DOHH2 (cell line): ENCODE measurements around the gene SBNO2.

Experiments
- H3F3A ChIP-seq: fragments of 200-600 bp; sonication (generic), shearing (Covaris generic); 2 replicates; pipeline ENCODE4 v1.6.0; 2016; ENCODE audit warnings: antibody characterized with exemption, mild to moderate bottlenecking; ENCODE audit not compliant: control insufficient read depth, insufficient read depth
- H3K27ac ChIP-seq: fragments of 200-600 bp; sonication (generic); 2 replicates; pipeline ENCODE4 v1.5.1; 2014; ENCODE audit warnings: low read depth, mild to moderate bottlenecking, low read length, moderate library complexity
- H3K27me3 ChIP-seq: fragments of 200-600 bp; sonication (generic); 2 replicates; pipeline ENCODE4 v1.6.1; 2014; ENCODE audit warnings: mild to moderate bottlenecking, low read length, mixed read lengths; ENCODE audit not compliant: control insufficient read depth
- H3K36me3 ChIP-seq: fragments of 200-600 bp; sonication (generic); 2 replicates; pipeline ENCODE4 v1.6.1; 2014; ENCODE audit warnings: mild to moderate bottlenecking, low read length, moderate library complexity, mixed read lengths; ENCODE audit not compliant: control insufficient read depth
- H3K4me1 ChIP-seq: fragments of 200-600 bp; sonication (generic); 2 replicates; pipeline ENCODE4 v1.6.1; 2014; ENCODE audit warnings: mild to moderate bottlenecking, low read length, mixed read lengths; ENCODE audit not compliant: control insufficient read depth
- H3K4me2 ChIP-seq: fragments of 200-600 bp; sonication (generic); 2 replicates; pipeline ENCODE4 v1.6.0; 2014; ENCODE audit warnings: mild to moderate bottlenecking, low read length, moderate library complexity
- H3K4me3 ChIP-seq: fragments of 200-600 bp; sonication (generic); 2 replicates; pipeline ENCODE4 v1.5.1; 2014; ENCODE audit warnings: mild to moderate bottlenecking, low read length, mixed read lengths
- H3K79me2 ChIP-seq: fragments of 200-600 bp; sonication (generic); 2 replicates; pipeline ENCODE4 v1.6.1; 2014; ENCODE audit warnings: mild to moderate bottlenecking, low read length, mixed read lengths; ENCODE audit not compliant: control insufficient read depth
- H3K9me2 ChIP-seq: fragments of 200-600 bp; sonication (generic); replicated peaks from 2 replicates; pipeline ENCODE4 v1.6.1; 2014; ENCODE audit warnings: mild to moderate bottlenecking, low read length, mixed read lengths; ENCODE audit not compliant: control insufficient read depth
- H3K9me3 ChIP-seq: fragments of 200-600 bp; sonication (generic); 2 replicates; pipeline ENCODE4 v1.6.1; 2014; ENCODE audit warnings: antibody characterized with exemption, low read length, mixed read lengths; ENCODE audit not compliant: control insufficient read depth, insufficient read depth
- H4K20me1 ChIP-seq: fragments of 200-600 bp; sonication (generic); 2 replicates; pipeline ENCODE4 v1.6.0; 2014; ENCODE audit warnings: low read depth, mild to moderate bottlenecking, antibody characterized with exemption, low read length, moderate library complexity; ENCODE audit not compliant: control insufficient read depth, insufficient read depth
- EZH2phosphoT487 ChIP-seq: fragments of 200-600 bp; sonication (generic); IDR thresholded peaks from 2 replicates; pipeline ENCODE4 v1.6.1; 2017; ENCODE audit warnings: borderline replicate concordance, mild to moderate bottlenecking, antibody characterized with exemption, low read length, moderate library complexity, mixed read lengths
- TF ChIP-seq, protein P1 (sequence below): fragments of 200-600 bp; sonication (generic); IDR thresholded peaks from one replicate; pipeline ENCODE4 v1.5.1; 2014; ENCODE audit warnings: antibody characterized with exemption, mild to moderate bottlenecking, low read depth, low read length; ENCODE audit not compliant: poor library complexity, severe bottlenecking

SBNO2 gene

DNA sequence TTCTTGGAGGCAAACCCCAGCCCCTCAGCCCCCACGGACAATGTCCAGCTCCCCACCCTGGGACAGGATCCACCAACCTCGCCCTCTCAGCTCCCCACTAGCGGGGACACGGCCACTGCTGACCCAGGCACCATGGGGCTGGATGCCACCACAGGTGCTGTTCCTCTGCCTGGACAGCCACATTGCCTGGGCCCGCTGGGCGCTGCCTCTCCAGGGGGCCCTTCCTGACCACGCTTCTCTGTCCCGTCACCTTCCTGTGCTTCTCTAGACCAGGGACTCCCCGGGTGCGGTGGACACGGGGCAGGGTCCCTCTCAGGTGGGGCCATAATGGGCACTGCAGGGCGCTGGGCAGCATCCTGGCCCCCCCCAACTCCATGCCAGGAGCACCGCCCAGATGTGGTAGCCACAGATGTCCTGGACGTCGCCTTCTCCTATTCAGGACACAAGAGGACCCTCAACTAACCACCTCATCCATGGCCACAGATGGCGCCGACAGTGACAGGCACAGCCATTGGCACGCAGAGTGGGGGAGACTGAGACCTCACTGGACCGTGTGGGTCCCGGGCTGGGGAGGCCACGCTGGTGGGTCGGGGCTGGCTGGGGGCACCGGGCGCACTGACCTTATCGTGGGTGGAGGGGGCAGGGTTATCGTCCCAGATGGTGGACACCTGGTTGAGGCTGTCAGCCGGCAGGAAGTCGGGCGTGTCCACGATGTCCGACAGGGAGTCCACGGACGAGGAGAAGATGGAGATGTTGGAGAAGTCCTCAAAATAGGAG, 46.9 kb downstream of the SBNO2 start:
- H3K9me3 ChIP-seq, result no peaks in the 10 kb centered on the region
- H3F3A ChIP-seq, result no peaks in the 10 kb centered on the region
- TF ChIP-seq EZH2phosphoT487, result no peak
- TF ChIP-seq, protein P1, sequence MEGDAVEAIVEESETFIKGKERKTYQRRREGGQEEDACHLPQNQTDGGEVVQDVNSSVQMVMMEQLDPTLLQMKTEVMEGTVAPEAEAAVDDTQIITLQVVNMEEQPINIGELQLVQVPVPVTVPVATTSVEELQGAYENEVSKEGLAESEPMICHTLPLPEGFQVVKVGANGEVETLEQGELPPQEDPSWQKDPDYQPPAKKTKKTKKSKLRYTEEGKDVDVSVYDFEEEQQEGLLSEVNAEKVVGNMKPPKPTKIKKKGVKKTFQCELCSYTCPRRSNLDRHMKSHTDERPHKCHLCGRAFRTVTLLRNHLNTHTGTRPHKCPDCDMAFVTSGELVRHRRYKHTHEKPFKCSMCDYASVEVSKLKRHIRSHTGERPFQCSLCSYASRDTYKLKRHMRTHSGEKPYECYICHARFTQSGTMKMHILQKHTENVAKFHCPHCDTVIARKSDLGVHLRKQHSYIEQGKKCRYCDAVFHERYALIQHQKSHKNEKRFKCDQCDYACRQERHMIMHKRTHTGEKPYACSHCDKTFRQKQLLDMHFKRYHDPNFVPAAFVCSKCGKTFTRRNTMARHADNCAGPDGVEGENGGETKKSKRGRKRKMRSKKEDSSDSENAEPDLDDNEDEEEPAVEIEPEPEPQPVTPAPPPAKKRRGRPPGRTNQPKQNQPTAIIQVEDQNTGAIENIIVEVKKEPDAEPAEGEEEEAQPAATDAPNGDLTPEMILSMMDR, result no peak
- H3K36me3 ChIP-seq, result peaks cover 20% of the 10 kb centered on the region
- no peak overlapping the region for H3K4me2 ChIP-seq
- no peak overlapping the region for H3K4me3 ChIP-seq
- H4K20me1 ChIP-seq, result peaks cover 12% of the 10 kb centered on the region
- H3K9me2 ChIP-seq, result no peaks in the 10 kb centered on the region
- no peak overlapping the region for H3K27ac ChIP-seq
- H3K79me2 ChIP-seq, result peaks cover 8% of the 10 kb centered on the region; the same call in 1 of the 2 replicates
- peaks cover 19% of the 10 kb centered on the region for H3K4me1 ChIP-seq
- H3K27me3 ChIP-seq, result peaks cover 10% of the 10 kb centered on the region

DNA sequence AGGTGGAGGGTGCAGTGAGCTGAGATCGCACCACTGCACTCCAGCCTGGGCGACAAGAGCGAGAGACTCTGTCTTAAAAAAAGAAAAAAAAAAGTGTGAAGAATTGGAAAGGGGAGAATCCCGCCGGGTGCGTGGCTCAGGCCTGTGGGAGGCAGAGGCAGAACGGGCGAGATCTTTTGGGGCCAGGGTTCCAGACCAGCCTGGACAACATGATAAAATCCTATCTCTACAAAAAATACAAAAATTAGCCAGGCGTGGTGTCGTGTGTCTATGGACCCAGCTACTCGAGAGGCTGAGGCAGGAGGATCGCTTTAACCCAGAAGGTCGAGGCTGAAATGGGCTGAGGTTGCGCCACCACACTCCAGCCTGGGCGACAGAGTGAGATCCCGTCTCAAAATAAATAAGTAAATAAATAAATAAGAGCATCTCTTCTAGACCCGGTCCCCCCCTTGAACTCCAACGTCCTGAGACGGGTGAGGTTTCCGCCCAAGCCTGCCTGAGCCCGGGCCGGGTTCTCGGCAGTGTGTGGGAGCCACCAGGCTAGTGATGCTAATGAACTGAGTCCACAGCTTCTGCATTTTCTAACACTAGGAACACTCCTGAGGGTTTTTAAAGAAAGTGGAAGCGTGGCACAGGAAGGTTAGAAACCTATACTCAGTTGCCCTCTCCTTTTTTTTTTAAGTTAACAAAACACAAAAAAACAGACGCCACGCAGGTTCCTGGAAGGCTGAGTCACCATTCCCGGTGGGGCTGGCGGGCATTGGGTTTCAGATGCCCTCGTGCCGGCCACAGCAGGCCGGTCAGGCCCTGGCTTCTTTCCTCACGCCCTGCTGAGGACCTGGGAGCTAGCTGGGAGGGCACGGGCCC, 48.2 kb downstream of the SBNO2 start:
- Histone ChIP-seq H3K4me2 (no peak overlapping the region), H3K4me3 (no peak overlapping the region), H3K79me2 (no peaks in the 10 kb centered on the region), H3K27me3 (peaks cover 1% of the 10 kb centered on the region; the same call in 1 of the 2 replicates), H3K36me3 (peaks cover 24% of the 10 kb centered on the region), H4K20me1 (peaks cover 3% of the 10 kb centered on the region), H3K9me2 (no peaks in the 10 kb centered on the region), H3F3A (no peaks in the 10 kb centered on the region), H3K4me1 (peaks cover 5% of the 10 kb centered on the region), H3K27ac (no peak overlapping the region), H3K9me3 (no peaks in the 10 kb centered on the region)
- TF ChIP-seq, protein P1, result no peak
- no peak for TF ChIP-seq EZH2phosphoT487

DNA sequence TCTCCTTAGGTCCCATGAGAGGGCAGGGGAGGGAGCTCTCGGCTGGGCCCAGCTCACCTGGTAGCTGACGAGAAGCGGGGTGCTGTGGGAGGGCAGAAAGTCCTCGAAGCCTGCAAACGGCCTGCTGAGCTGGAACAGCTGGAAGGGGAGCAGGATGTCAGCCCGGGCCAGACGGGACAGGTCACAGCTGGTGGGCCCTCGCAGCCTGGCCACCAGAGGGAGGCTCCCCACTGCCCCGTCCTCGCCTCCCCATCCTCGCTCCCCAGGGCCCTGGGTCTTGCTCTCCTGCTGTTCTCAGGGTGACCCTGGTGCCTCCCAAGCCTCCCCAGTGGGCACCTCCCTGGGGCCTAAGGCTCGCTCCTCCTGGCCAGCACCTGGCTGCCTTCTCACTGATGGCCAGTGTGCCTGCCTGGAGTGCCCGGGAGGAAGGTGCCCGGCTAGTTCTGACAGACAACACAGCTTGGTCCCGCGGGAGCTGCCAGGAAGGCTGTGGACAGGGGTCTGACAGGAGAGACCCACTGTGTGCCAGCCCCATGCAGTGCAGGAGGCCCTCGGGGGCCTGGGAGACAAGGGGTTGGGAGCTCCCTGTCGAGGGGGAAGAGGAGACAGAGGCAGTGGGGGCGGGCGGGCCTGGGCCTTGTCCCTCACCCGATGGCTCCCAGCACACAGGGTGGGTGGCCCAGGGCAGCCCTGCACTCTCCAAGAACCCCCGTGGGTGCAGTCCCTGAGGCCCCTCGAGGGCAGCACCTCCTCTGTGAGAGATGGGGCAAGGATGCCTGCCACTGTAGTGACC, 50.0 kb downstream of the SBNO2 start:
- Histone ChIP-seq H4K20me1 (no peaks in the 10 kb centered on the region; the same call in 1 of the 2 replicates), H3F3A (no peaks in the 10 kb centered on the region), H3K36me3 (peaks cover 24% of the 10 kb centered on the region)

More for the DNA sequence above, 50.0 kb downstream of the SBNO2 start:
- no peak overlapping the region for H3K4me3 ChIP-seq
- H3K27ac ChIP-seq, result no peak overlapping the region
- TF ChIP-seq, protein P1, result no peak
- TF ChIP-seq EZH2phosphoT487, result no peak
- no peaks in the 10 kb centered on the region for H3K79me2 ChIP-seq
- no peak overlapping the region for H3K4me2 ChIP-seq
- H3K27me3 ChIP-seq, result no peaks in the 10 kb centered on the region
- H3K9me2 ChIP-seq, result no peaks in the 10 kb centered on the region
- H3K9me3 ChIP-seq, result no peaks in the 10 kb centered on the region
- H3K4me1 ChIP-seq, result no peaks in the 10 kb centered on the region
